HepG2 (cell line): ENCODE data around the gene DNAJB6. TPM values are rescaled to one million over a fixed set of nuclear protein-coding genes. Genes with fewer than 3 reads are reported as not detected.

Source experiments
- EED ChIP-seq: sonication (generic); formaldehyde crosslinking; IDR thresholded peaks from 2 replicates; pipeline ENCODE4 v1.5.0; 2020; ENCODE audit warnings: mild to moderate bottlenecking, missing genetic modification reagents
- ELF1 ChIP-seq: sonication (generic); formaldehyde crosslinking; IDR thresholded peaks from 2 replicates; pipeline ENCODE4 v1.4.0; 2020; ENCODE audit warnings: missing genetic modification reagents
- MEF2D ChIP-seq: sonication (generic); formaldehyde crosslinking; IDR thresholded peaks from 2 replicates; pipeline ENCODE4 v1.5.1; 2020; ENCODE audit warnings: mild to moderate bottlenecking, missing genetic modification reagents
- NFIC ChIP-seq: IDR thresholded peaks from 2 replicates; pipeline ENCODE4 v1.6.1; 2012; ENCODE audit warnings: mild to moderate bottlenecking, low read length, inconsistent platforms
- ZC3H13 ChIP-seq: sonication (generic); formaldehyde crosslinking; IDR thresholded peaks from 2 replicates; pipeline ENCODE4 v1.8.1; 2023; ENCODE audit warnings: mild to moderate bottlenecking, missing genetic modification reagents, moderate library complexity
- ZFYVE20 ChIP-seq: sonication (generic); formaldehyde crosslinking; IDR thresholded peaks from 2 replicates; pipeline ENCODE4 v1.8.0; 2023; ENCODE audit warnings: low read depth, mild to moderate bottlenecking, moderate library complexity, missing genetic modification reagents, borderline replicate concordance
- ZMYM3 ChIP-seq: sonication (generic); formaldehyde crosslinking; IDR thresholded peaks from 2 replicates; pipeline ENCODE4 v1.5.1; 2020; ENCODE audit warnings: mild to moderate bottlenecking, missing genetic modification reagents
- ZNF549 ChIP-seq: sonication (generic); formaldehyde crosslinking; IDR thresholded peaks from 2 replicates; pipeline ENCODE4 v1.5.0; 2020; ENCODE audit warnings: missing genetic modification reagents
- ZNF850 ChIP-seq: sonication (generic); formaldehyde crosslinking; conservative IDR thresholded peaks from 2 replicates; pipeline ENCODE4 v1.9.0; 2021; ENCODE audit warnings: mild to moderate bottlenecking, missing genetic modification reagents
- ZSCAN9 ChIP-seq: IDR thresholded peaks from 2 replicates; pipeline ENCODE4 v1.6.1; 2016; ENCODE audit warnings: borderline replicate concordance
- polyA plus RNA-seq, 8 experiments: library from polyadenylated mRNA; depleted of rRNA in 3 of 8; stranded (reverse) in 7 of 8; unstranded in 1 of 8; fragments of >200 nt; fragmentation: Illumina TruSeq in 4 of 8; extraction: Trizol in 4 of 8; gene quantifications; 2 replicates each; pipeline versions ENCODE4 v1.2.1 to v1.2.3, GENCODE V29; 2011 to 2016; ENCODE audit warnings: low read depth in 4 of 8, missing spikeins in 1 of 8, mixed read lengths in 1 of 8; ENCODE audit not compliant: insufficient read depth in 1 of 8
- total RNA-seq, 5 experiments: library from RNA; depleted of rRNA; stranded (reverse); fragments of >200 nt; fragmentation: Illumina TruSeq; extraction: Trizol; gene quantifications; 2 replicates each; pipeline ENCODE4 v1.2.3, GENCODE V29; 2016; ENCODE audit warnings: low read depth in 1 of 5
- TF ChIP-seq, protein P1 (sequence below): sonication (generic); formaldehyde crosslinking; IDR thresholded peaks from 2 replicates; pipeline ENCODE4 v1.5.1; 2020; ENCODE audit warnings: mild to moderate bottlenecking, missing genetic modification reagents
- TF ChIP-seq, protein P2 (sequence below): sonication (generic); formaldehyde crosslinking; IDR thresholded peaks from 2 replicates; pipeline ENCODE4 v1.5.0; 2020; ENCODE audit warnings: mild to moderate bottlenecking, missing genetic modification reagents, borderline replicate concordance
- TF ChIP-seq, protein P3 (sequence below), 2 experiments: sonication (generic) in 1 of 2; formaldehyde crosslinking in 1 of 2; IDR thresholded peaks; 2 replicates each; pipeline versions ENCODE4 v1.6.1 to v1.9.0; 2014 to 2022; ENCODE audit warnings: antibody characterized with exemption in 1 of 2, borderline replicate concordance in 1 of 2, inconsistent platforms in 1 of 2, low read depth in 1 of 2, missing genetic modification reagents in 1 of 2

DNAJB6 gene
- total and polyA plus RNA-seq, 2 of the 13 experiments (the other 11 are each of a cell fraction or from before 2014, with no cell fraction given), result 29.9 to 53.9 TPM

DNA sequence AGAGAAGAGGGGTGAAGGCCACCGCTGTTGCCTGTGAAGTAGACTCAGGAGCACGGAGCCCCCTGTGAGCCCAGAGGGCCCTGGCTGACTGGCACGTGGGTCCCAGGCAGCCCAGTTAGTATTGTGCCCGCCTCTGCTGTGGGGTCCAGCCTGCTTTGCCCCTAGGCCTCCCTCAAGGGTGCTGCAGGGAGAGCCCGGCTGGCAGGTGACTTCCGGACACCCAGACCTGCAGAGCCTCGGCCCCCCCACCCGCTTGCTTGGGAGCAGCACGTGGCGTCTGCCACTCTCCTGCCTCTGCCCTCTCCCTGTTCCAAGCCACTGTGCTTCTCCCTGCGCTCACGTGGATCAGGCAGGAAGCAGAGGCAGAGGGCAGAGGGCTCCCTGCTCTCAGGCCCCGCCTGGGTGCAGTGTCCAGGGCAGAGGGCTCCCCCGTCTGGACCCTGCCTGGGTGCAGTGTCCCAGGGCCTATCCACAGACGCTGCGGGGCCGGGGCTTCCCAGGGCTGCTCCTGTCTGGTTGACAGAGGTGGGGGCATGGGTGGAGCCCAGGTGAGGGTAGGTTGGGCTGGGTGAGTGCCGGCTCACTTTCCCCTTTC is 88.4 kb downstream of the DNAJB6 start (continued):
- TF ChIP-seq, protein P1, sequence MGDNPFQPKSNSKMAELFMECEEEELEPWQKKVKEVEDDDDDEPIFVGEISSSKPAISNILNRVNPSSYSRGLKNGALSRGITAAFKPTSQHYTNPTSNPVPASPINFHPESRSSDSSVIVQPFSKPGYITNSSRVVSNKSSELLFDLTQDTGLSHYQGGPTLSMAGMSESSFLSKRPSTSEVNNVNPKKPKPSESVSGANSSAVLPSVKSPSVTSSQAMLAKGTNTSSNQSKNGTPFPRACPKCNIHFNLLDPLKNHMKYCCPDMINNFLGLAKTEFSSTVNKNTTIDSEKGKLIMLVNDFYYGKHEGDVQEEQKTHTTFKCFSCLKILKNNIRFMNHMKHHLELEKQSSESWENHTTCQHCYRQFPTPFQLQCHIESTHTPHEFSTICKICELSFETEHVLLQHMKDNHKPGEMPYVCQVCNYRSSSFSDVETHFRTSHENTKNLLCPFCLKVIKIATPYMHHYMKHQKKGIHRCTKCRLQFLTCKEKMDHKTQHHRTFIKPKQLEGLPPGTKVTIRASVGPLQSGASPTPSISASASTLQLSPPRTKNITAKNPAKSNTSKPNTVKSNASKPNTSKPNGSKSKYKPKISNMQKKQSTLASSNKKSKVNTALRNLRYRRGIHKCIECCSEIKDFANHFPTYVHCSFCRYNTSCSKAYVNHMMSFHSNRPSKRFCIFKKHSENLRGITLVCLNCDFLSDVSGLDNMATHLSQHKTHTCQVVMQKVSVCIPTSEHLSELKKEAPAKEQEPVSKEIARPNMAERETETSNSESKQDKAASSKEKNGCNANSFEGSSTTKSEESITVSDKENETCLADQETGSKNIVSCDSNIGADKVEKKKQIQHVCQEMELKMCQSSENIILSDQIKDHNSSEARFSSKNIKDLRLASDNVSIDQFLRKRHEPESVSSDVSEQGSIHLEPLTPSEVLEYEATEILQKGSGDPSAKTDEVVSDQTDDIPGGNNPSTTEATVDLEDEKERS (CRISPR knock-in tag), result no peak
- peak; percentile 43; the same call in 1 of the 2 replicates for TF ChIP-seq ZMYM3
- TF ChIP-seq, protein P2, sequence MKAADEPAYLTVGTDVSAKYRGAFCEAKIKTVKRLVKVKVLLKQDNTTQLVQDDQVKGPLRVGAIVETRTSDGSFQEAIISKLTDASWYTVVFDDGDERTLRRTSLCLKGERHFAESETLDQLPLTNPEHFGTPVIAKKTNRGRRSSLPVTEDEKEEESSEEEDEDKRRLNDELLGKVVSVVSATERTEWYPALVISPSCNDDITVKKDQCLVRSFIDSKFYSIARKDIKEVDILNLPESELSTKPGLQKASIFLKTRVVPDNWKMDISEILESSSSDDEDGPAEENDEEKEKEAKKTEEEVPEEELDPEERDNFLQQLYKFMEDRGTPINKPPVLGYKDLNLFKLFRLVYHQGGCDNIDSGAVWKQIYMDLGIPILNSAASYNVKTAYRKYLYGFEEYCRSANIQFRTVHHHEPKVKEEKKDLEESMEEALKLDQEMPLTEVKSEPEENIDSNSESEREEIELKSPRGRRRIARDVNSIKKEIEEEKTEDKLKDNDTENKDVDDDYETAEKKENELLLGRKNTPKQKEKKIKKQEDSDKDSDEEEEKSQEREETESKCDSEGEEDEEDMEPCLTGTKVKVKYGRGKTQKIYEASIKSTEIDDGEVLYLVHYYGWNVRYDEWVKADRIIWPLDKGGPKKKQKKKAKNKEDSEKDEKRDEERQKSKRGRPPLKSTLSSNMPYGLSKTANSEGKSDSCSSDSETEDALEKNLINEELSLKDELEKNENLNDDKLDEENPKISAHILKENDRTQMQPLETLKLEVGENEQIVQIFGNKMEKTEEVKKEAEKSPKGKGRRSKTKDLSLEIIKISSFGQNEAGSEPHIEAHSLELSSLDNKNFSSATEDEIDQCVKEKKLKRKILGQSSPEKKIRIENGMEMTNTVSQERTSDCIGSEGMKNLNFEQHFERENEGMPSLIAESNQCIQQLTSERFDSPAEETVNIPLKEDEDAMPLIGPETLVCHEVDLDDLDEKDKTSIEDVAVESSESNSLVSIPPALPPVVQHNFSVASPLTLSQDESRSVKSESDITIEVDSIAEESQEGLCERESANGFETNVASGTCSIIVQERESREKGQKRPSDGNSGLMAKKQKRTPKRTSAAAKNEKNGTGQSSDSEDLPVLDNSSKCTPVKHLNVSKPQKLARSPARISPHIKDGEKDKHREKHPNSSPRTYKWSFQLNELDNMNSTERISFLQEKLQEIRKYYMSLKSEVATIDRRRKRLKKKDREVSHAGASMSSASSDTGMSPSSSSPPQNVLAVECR (CRISPR knock-in tag), result no peak
- TF ChIP-seq ZC3H13 (CRISPR knock-in tag), result no peak
- no peak for TF ChIP-seq ZFYVE20 (CRISPR knock-in tag)
- TF ChIP-seq, protein P3, sequence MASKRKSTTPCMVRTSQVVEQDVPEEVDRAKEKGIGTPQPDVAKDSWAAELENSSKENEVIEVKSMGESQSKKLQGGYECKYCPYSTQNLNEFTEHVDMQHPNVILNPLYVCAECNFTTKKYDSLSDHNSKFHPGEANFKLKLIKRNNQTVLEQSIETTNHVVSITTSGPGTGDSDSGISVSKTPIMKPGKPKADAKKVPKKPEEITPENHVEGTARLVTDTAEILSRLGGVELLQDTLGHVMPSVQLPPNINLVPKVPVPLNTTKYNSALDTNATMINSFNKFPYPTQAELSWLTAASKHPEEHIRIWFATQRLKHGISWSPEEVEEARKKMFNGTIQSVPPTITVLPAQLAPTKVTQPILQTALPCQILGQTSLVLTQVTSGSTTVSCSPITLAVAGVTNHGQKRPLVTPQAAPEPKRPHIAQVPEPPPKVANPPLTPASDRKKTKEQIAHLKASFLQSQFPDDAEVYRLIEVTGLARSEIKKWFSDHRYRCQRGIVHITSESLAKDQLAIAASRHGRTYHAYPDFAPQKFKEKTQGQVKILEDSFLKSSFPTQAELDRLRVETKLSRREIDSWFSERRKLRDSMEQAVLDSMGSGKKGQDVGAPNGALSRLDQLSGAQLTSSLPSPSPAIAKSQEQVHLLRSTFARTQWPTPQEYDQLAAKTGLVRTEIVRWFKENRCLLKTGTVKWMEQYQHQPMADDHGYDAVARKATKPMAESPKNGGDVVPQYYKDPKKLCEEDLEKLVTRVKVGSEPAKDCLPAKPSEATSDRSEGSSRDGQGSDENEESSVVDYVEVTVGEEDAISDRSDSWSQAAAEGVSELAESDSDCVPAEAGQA (IDR thresholded peaks at IDR 0.05; ENCODE audit: low read depth), result no peak
- TF ChIP-seq, protein P3 (CRISPR knock-in tag; IDR thresholded peaks at IDR 0.05; ENCODE audit: borderline replicate concordance), result no peak
- no peak for TF ChIP-seq NFIC
- no peak for TF ChIP-seq ZNF549 (CRISPR knock-in tag)
- TF ChIP-seq ZSCAN9, result no peak
- no peak for TF ChIP-seq ZNF850 (CRISPR knock-in tag)
- no peak for TF ChIP-seq EED (CRISPR knock-in tag)
- TF ChIP-seq MEF2D (CRISPR knock-in tag), result no peak
- TF ChIP-seq ELF1 (CRISPR knock-in tag), result peak; percentile 47; the same call in 1 of the 2 replicates
